MCF 10A (cell line): ENCODE data around the gene COL27A1. TPM values are rescaled to one million over a fixed set of nuclear protein-coding genes. Genes with fewer than 3 reads are reported as not detected.

Experiments
- BruUV-seq: library from RNA; stranded (reverse); fragments of 400-500 nt; replicated peaks from 2 replicates; lab custom pipeline; 2021; lab: Mats Ljungman, UMichigan
- CTCF ChIA-PET: fragments of 300-600 bp; sonication (Branson Sonifier 250); formaldehyde crosslinking; extraction: SDS; loops from one replicate; lab custom pipeline; 2021; ENCODE audit warnings: antibody characterized with exemption, inconsistent platforms; lab: Yijun Ruan, JAX
- POLR2A ChIA-PET: fragments of 300-600, 350-650 bp; sonication (Branson Sonifier 250); formaldehyde crosslinking; extraction: SDS; loops from one replicate; lab custom pipeline; 2020; ENCODE audit warnings: antibody characterized with exemption, inconsistent platforms; lab: Yijun Ruan, JAX
- DNase-seq: peaks from one replicate; pipeline ENCODE4 v3.0.0-alpha.2; 2018; ENCODE audit not compliant: unreplicated experiment
- H3K27ac Mint-ChIP-seq: one replicate; pipeline ENCODE4 v1.8.0; 2022; ENCODE audit warnings: mild to moderate bottlenecking, low read depth, mixed read lengths; ENCODE audit not compliant: unreplicated experiment
- H3K27me3 Mint-ChIP-seq: one replicate; pipeline ENCODE4 v1.8.0; 2022; ENCODE audit warnings: mixed read lengths; ENCODE audit not compliant: insufficient read depth, unreplicated experiment
- H3K36me3 Mint-ChIP-seq: one replicate; pipeline ENCODE4 v1.8.0; 2022; ENCODE audit warnings: mild to moderate bottlenecking, moderate library complexity, mixed read lengths; ENCODE audit not compliant: insufficient read depth, unreplicated experiment
- H3K4me1 Mint-ChIP-seq: one replicate; pipeline ENCODE4 v1.8.0; 2022; ENCODE audit warnings: mixed read lengths; ENCODE audit not compliant: insufficient read depth, unreplicated experiment
- H3K4me3 Mint-ChIP-seq: one replicate; pipeline ENCODE4 v1.8.0; 2022; ENCODE audit warnings: mild to moderate bottlenecking, moderate library complexity, mixed read lengths; ENCODE audit not compliant: unreplicated experiment
- H3K9me3 Mint-ChIP-seq: one replicate; pipeline ENCODE4 v1.8.0; 2022; ENCODE audit warnings: mixed read lengths; ENCODE audit not compliant: unreplicated experiment
- CTCF ChIP-seq: fragments of 200-600 bp; IDR thresholded peaks from one replicate; pipeline ENCODE4 v1.8.0; 2022; ENCODE audit warnings: antibody characterized with exemption, mild to moderate bottlenecking; ENCODE audit not compliant: unreplicated experiment
- intact Hi-C: fragments of 100-400 bp; cut with micrococcal nuclease; formaldehyde crosslinking; loops from 2 replicates; pipeline ENCODE4 v1.14.1; 2022
- total RNA-seq: library from RNA; stranded (reverse); gene quantifications from 2 replicates; pipeline ENCODE4 v1.2.3, GENCODE V29; 2022

Gene COL27A1
- total RNA-seq, 1 experiment from 2014 or later, result 2.9 TPM

GRCh38 chr9:114223564-114224246, 68.4 kb downstream of the COL27A1 start:
- DNase-seq, result peak; percentile 72
- intact Hi-C loops, result no loop called here
- H3K4me1 Mint-ChIP-seq, result no peaks in the 10 kb centered on the region
- H3K27me3 Mint-ChIP-seq, result no peaks in the 10 kb centered on the region
- H3K27ac Mint-ChIP-seq, result no peak overlapping the region
- CTCF ChIA-PET, result interaction anchor here (1.0 to 1.1 kb wide), 2 partner anchors 10 to 141 kb away, joined by 3 to 4 read pairs; no protein-coding TSS in a partner anchor
- POLR2A ChIA-PET, result no interaction called here
- no peaks in the 10 kb centered on the region for H3K9me3 Mint-ChIP-seq
- no peak for TF ChIP-seq CTCF
- H3K36me3 Mint-ChIP-seq, result no peaks in the 10 kb centered on the region
- BruUV-seq, result no TSS peak
- no peak overlapping the region for H3K4me3 Mint-ChIP-seq

GRCh38 chr9:114224247-114224610, 68.9 kb downstream of the COL27A1 start:
- H3K27ac Mint-ChIP-seq, result no peak overlapping the region
- no peaks in the 10 kb centered on the region for H3K4me1 Mint-ChIP-seq
- peak; percentile 68 for DNase-seq
- no peak for TF ChIP-seq CTCF
- ChIA-PET POLR2A (no interaction called here), CTCF (interaction anchor here (1.0 to 1.1 kb wide), 2 partner anchors 11 to 141 kb away, joined by 3 to 4 read pairs; no protein-coding TSS in a partner anchor)
- no peaks in the 10 kb centered on the region for H3K27me3 Mint-ChIP-seq
- no peaks in the 10 kb centered on the region for H3K9me3 Mint-ChIP-seq
- intact Hi-C loops, result no loop called here
- no peaks in the 10 kb centered on the region for H3K36me3 Mint-ChIP-seq
- no peak overlapping the region for H3K4me3 Mint-ChIP-seq
- no TSS peak for BruUV-seq

- H3K4me1 Mint-ChIP-seq, result no peaks in the 10 kb centered on the region
- ChIA-PET POLR2A (no interaction called here), CTCF (interaction anchor here (0.6 to 2.0 kb wide), 3 partner anchors 11 to 143 kb away, joined by 3 to 5 read pairs (median 3); no protein-coding TSS in a partner anchor)
- no peak for TF ChIP-seq CTCF
- no peak for DNase-seq
- H3K36me3 Mint-ChIP-seq, result no peaks in the 10 kb centered on the region
- no peaks in the 10 kb centered on the region for H3K9me3 Mint-ChIP-seq
- no peak overlapping the region for H3K4me3 Mint-ChIP-seq
- H3K27ac Mint-ChIP-seq, result no peak overlapping the region
- BruUV-seq, result no TSS peak
- intact Hi-C loops, result no loop called here
- H3K27me3 Mint-ChIP-seq, result no peaks in the 10 kb centered on the region
Observed at GRCh38 chr9:114225561-114226212, 70.3 kb downstream of the COL27A1 start.

GRCh38 chr9:114226246-114227055, 71.1 kb downstream of the COL27A1 start:
- Mint-ChIP-seq H3K4me3 (no peak overlapping the region), H3K36me3 (no peaks in the 10 kb centered on the region), H3K9me3 (no peaks in the 10 kb centered on the region), H3K27ac (no peak overlapping the region), H3K4me1 (no peaks in the 10 kb centered on the region), H3K27me3 (no peaks in the 10 kb centered on the region)
- TF ChIP-seq CTCF, result no peak
- no peak for DNase-seq
- intact Hi-C loops, result no loop called here
- BruUV-seq, result no TSS peak
- ChIA-PET POLR2A (no interaction called here), CTCF (interaction anchor here (0.6 to 2.0 kb wide), 3 partner anchors 11 to 212 kb away, joined by 3 to 5 read pairs (median 3); no protein-coding TSS in a partner anchor)
